Measurements from ENCODE around the gene SNAP25.
A peak's percentile ranks its signal among the peaks of the same experiment; 100 is the strongest.

The SNAP25 gene

DNA sequence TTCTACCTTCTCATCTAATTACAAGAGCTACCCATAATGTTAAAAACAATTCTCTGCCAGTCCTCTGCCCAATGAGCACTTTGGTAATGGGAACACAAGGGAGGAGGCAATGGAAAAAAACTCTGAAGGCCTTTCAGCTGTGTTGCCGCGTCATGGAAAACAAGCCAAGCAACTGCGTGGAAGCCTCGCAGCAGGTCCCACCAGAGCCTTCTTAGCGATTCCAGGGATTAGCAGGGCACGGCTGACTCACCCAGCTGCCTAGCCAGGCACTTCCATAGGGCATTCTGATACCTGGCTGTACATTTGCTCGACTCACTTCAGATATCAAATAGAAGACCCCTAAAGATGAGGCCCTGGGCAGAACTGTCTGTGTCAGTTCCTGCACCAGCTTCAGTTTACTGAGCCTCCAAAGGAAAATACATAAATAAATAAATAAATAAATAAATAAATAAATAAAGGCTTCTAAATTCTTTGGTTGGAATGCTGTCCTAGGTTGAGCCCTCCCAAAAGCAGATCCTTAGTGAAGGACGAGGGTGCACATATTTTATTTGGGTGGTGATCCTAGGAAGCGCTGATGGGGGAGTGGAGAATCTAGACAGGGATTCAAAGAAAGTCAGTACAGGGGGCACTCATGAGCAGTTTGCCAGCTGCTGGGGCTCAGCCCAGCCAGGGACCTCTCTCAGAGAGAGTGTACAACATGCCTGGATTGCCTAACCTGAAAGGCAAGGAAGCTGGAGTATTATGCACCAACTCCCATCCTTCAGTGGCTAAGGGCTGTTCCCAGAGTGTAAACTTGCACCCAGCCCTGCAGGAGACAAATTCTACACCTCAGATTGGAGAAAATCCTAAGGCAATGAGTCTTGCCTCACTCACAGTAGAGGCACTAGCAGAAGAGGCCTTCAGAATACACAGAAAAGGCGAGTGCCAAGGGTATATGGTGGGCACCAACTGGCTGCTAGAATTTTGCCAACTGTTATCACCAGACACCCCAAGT lies 18.2 kb downstream of the SNAP25 start:
- H3K27ac Mint-ChIP-seq, result no peak overlapping the region
- ATAC-seq, result no peak
- no peaks in the 10 kb centered on the region for H3K9me3 Mint-ChIP-seq
- no peaks in the 10 kb centered on the region for H3K36me3 Mint-ChIP-seq
- peaks cover 17% of the 10 kb centered on the region for H3K27me3 Mint-ChIP-seq
- H3K4me1 Mint-ChIP-seq, result no peaks in the 10 kb centered on the region
- H3K4me3 Mint-ChIP-seq, result no peak overlapping the region

DNA sequence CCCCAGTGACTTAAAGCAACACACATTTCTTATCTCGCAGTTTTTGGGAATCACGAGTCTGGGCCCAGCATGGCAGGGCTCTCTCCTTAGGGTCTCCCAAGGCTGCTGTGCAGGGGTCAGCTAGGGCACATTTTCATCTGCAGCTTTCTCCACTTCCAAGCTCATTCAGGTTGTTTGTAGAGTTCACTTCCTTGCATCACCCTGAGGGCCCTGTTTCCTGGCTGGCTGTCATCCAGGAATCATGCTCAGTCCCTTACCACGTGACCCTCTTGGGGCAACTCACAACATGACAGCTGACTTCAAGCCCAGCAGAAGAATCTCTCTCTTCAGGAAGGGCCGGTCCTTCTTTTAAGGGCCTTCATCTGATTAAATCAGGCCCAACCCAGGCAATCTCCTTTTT lies 21.3 kb downstream of the SNAP25 start:
- Mint-ChIP-seq H3K9me3 (no peaks in the 10 kb centered on the region), H3K4me3 (no peak overlapping the region), H3K36me3 (no peaks in the 10 kb centered on the region), H3K27me3 (peaks cover 8% of the 10 kb centered on the region), H3K4me1 (no peaks in the 10 kb centered on the region), H3K27ac (no peak overlapping the region)
- no peak for ATAC-seq

DNA sequence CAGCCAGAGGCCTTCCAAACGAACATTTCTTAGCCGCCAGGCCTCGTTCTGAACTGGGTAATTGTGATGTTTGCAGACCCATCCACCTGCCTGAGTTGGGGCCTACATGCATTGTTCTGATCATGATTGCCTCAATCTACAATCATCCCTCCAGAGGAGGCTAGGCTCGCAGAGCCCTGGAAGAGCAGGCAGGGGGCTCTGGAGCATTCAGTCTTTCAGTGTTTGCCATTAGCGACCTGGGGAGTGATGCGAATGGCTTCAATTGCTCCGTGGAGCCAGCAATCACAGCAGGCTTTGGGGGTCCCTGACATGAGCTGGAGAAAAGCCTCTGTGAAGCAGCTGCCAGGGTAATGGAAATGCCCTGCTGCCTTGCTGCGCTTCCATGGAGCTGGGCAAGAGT lies 22.0 kb downstream of the SNAP25 start:
- Mint-ChIP-seq H3K9me3 (no peaks in the 10 kb centered on the region), H3K4me3 (no peak overlapping the region), H3K4me1 (no peaks in the 10 kb centered on the region), H3K27me3 (peaks cover 8% of the 10 kb centered on the region), H3K36me3 (no peaks in the 10 kb centered on the region), H3K27ac (no peak overlapping the region)
- ATAC-seq, result no peak

DNA sequence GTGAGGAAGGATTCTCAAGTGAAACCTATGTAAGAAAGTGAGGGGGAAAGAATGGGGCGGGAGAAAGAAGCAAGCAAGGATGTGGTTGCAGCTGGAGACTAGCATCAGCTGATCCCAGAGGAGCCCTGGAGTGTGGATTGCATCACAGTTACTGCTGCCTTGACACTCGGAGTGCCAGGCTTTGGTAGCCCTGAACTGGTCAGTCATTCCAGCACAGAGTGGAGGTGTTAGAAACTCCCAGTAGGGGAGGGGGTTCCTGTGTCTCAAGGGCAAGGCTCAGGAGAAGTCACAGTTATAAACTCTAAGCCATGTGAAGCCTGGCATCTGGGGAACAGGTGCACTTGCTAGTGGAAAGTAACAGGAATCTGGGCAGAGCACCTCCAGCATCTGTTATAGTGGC lies 23.5 kb downstream of the SNAP25 start:
- H3K4me1 Mint-ChIP-seq, result no peaks in the 10 kb centered on the region
- H3K27me3 Mint-ChIP-seq, result peaks cover 8% of the 10 kb centered on the region
- no peaks in the 10 kb centered on the region for H3K9me3 Mint-ChIP-seq
- H3K27ac Mint-ChIP-seq, result no peak overlapping the region
- H3K4me3 Mint-ChIP-seq, result no peak overlapping the region
- H3K36me3 Mint-ChIP-seq, result no peaks in the 10 kb centered on the region
- no peak for ATAC-seq

DNA sequence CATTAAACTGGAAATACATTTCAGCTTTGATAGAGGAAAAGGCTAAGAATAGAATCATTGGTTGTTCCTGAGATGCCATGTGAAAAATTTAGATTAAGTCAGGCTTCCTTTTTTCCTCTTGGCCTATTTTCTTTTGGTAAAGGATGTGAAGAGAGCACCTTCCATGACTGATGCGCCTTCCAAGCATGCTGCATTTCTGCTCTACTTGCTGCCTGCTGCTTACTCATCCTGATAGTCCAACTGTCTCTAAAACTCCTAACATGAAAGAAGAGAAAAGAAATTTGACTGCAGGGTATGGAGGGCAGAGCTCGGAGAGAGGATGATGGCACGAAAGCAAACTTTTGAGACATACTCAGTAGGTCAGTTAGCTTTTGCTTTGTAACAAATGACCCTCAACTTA lies 28.8 kb downstream of the SNAP25 start:
- no peaks in the 10 kb centered on the region for H3K4me1 Mint-ChIP-seq
- H3K27ac Mint-ChIP-seq, result no peak overlapping the region
- H3K4me3 Mint-ChIP-seq, result no peak overlapping the region

DNA sequence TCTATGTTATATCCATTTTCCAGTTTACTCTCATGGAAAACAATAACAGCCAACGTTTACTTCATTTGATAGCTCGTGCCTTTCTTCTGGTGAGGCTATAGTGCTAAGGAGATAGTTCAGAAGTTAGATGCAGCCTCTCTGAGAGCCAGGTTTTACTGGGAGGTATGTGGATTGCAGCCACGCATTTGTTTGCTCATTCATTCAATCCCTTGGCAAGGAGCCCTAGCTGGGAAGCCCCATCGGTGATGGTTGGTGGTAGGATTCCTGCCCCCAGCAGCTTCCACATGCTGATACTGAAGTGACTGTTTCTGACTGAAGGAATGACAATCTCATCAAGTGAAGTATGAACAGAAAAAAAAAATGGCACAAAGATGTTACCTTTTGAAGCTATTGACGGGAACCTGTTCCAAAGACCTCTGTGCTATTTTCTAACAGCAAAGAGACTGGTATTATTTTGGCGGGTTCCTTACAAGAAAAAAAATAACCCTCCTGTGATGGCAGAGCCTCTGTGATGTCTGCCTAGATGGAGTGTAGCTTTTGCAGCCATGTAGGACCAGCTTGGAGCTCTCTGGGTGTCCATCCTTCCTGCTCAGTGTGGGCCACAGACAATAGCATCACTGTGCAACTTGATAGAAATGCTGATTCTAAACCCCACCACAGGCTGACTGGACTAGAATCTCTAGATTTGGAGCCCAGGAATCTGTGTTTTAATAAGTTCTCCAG lies 30.6 kb downstream of the SNAP25 start:
- Mint-ChIP-seq H3K36me3 (no peaks in the 10 kb centered on the region), H3K27ac (no peak overlapping the region), H3K4me1 (no peaks in the 10 kb centered on the region), H3K27me3 (no peaks in the 10 kb centered on the region), H3K4me3 (no peak overlapping the region), H3K9me3 (no peaks in the 10 kb centered on the region)
- ATAC-seq, result no peak

More for the DNA sequence above, 28.8 kb downstream of the SNAP25 start:
- Mint-ChIP-seq H3K9me3 (no peaks in the 10 kb centered on the region), H3K27me3 (no peaks in the 10 kb centered on the region), H3K36me3 (no peaks in the 10 kb centered on the region)
- ATAC-seq, result no peak

DNA sequence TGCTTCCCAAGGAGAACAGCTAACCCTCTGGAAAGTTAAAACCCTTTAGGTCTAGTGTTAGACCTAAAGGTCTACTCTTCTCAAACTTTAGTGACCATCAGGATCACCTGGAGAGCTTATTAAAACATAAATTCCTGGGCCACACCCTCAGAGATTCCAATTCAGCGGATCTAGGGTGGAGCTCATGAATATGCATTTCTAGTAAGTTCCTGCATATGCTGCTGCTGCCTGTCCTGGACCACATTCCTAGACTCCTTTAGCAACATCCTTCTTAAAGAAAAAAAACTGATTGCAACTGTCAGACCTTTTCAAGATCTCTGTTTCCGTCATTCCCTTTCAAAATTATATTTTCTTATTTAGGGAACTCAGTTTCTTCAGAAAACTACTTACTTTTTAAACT lies 31.2 kb downstream of the SNAP25 start:
- Mint-ChIP-seq H3K9me3 (no peaks in the 10 kb centered on the region), H3K27ac (no peak overlapping the region), H3K4me3 (no peak overlapping the region), H3K27me3 (no peaks in the 10 kb centered on the region), H3K4me1 (no peaks in the 10 kb centered on the region), H3K36me3 (no peaks in the 10 kb centered on the region)
- ATAC-seq, result no peak

DNA sequence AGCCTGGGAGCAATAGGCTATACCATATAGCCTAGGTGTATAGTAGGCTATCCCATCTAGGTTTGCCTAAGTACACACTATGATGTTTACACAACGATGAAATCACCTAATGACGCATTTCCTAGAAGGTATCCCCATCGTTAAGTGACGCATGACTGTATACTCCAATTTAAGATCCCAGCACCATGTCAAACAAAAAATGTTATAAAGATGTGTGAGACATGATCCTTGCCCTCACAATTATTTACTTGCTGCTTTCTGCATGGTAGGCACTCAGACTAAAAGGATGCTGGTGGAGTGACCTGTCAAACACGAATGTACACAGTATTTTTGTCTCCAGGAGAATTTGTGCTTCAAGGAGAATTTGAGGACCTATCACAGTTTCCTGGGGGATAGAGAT lies 32.3 kb downstream of the SNAP25 start:
- no peaks in the 10 kb centered on the region for H3K36me3 Mint-ChIP-seq
- ATAC-seq, result no peak
- H3K4me3 Mint-ChIP-seq, result no peak overlapping the region
- no peaks in the 10 kb centered on the region for H3K4me1 Mint-ChIP-seq
- H3K27ac Mint-ChIP-seq, result no peak overlapping the region
- H3K27me3 Mint-ChIP-seq, result no peaks in the 10 kb centered on the region
- no peaks in the 10 kb centered on the region for H3K9me3 Mint-ChIP-seq

DNA sequence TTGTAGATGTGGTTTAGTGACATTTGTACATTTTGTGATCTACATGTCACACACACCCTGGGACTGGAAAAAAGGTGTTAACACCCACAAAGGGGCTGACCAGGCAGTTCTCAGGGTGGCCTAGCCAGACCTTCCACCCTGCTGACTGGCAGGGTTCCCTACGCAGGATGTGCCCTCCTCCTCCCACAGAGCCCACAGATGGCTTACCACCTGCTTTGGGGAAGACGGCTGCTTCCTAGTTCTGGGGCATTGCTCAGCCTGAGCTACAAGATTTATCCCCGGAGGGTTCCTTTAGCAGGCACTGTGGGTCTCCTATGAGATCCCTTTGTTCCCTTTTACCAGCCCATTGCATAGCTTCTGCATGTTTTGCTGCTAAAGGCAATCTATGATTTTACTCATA lies 35.1 kb downstream of the SNAP25 start:
- H3K27ac Mint-ChIP-seq, result no peak overlapping the region
- no peaks in the 10 kb centered on the region for H3K27me3 Mint-ChIP-seq
- H3K4me3 Mint-ChIP-seq, result no peak overlapping the region
- ATAC-seq, result peak; percentile 55
- no peaks in the 10 kb centered on the region for H3K9me3 Mint-ChIP-seq
- no peaks in the 10 kb centered on the region for H3K36me3 Mint-ChIP-seq
- no peaks in the 10 kb centered on the region for H3K4me1 Mint-ChIP-seq

DNA sequence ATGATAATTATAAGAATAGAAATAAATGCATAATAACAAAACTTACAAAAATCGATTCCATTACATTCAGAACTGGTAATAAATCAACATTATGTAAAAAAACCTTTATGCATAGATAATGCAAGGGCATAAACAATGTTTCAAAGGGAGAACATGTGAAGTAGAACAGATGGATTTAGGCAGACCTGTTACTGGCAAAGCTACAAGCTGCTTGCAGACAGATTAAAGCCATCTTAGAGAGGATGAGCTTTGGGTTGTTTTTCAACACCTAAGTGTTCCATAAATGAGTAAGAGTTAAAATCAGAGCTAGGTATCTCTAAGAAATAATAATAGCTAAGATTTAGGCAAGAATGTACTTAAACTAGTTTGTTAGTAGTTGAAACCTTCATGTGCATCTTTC lies 37.2 kb downstream of the SNAP25 start:
- no peaks in the 10 kb centered on the region for H3K4me1 Mint-ChIP-seq
- H3K9me3 Mint-ChIP-seq, result no peaks in the 10 kb centered on the region
- no peak overlapping the region for H3K27ac Mint-ChIP-seq
- no peaks in the 10 kb centered on the region for H3K36me3 Mint-ChIP-seq
- H3K27me3 Mint-ChIP-seq, result no peaks in the 10 kb centered on the region
- no peak overlapping the region for H3K4me3 Mint-ChIP-seq
- ATAC-seq, result no peak

DNA sequence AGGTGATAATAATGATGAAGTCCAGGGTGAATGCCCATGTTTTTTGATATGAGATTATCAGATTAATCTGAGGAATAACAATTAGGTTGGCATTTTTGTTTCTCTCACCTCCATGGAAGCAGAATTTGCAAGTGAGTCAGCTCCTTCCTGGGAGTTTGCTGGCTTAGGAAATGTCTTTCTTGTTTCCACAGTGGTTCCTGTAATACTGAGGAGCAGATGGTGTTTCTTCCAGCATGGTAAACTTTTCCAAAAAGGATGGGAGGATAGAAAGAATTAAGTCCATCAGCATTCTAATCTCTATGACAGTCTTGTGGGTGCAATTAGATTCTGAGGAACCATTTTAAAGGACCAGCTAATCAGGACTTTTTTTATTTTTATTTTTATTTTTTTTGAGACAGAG lies 40.5 kb downstream of the SNAP25 start:
- no peak overlapping the region for H3K27ac Mint-ChIP-seq
- H3K9me3 Mint-ChIP-seq, result no peaks in the 10 kb centered on the region
- H3K4me1 Mint-ChIP-seq, result no peaks in the 10 kb centered on the region
- H3K4me3 Mint-ChIP-seq, result no peak overlapping the region
- no peaks in the 10 kb centered on the region for H3K36me3 Mint-ChIP-seq
- H3K27me3 Mint-ChIP-seq, result no peaks in the 10 kb centered on the region
- no peak for ATAC-seq

DNA sequence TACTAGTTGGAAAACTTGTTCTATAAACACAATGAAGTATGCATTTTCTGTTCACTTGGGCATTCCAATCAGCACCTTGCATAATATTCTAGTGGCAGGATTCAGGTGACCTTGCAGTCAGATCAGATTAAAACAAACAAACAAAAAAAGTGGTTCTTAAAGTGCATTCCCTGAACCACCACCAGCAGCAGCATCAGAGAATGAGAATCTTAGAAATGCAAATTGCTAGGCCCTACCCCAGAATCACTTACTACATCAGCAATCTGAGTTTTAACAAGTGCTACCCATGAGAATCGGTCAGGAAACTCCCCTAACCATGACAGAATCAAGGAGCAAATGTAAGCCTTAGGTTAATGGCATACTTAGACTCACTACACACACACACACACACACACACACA lies 41.7 kb downstream of the SNAP25 start:
- Mint-ChIP-seq H3K27me3 (no peaks in the 10 kb centered on the region), H3K27ac (no peak overlapping the region), H3K4me1 (no peaks in the 10 kb centered on the region), H3K4me3 (no peak overlapping the region), H3K36me3 (no peaks in the 10 kb centered on the region), H3K9me3 (no peaks in the 10 kb centered on the region)
- ATAC-seq, result no peak

DNA sequence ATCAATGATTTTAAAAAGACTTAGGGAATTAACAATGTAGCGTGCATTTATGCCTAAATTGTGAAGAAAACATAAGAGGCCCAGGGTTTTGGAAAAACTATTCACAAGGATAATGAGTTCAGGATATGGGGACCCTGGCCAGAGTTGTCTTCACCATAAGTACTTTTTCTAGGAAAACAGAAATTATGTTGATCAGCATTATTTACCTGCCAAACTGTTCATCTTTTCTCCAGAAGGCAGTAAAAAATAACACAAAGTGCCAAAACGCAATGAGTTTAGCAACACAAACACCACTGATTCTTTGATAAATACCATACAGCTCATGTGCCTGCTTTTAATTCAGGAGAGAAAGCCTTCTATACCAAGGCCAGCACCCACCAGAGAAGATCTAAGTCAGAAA lies 43.1 kb downstream of the SNAP25 start:
- ATAC-seq, result no peak
- Mint-ChIP-seq H3K4me3 (no peak overlapping the region), H3K9me3 (no peaks in the 10 kb centered on the region), H3K27ac (no peak overlapping the region), H3K4me1 (no peaks in the 10 kb centered on the region), H3K36me3 (no peaks in the 10 kb centered on the region), H3K27me3 (no peaks in the 10 kb centered on the region)

DNA sequence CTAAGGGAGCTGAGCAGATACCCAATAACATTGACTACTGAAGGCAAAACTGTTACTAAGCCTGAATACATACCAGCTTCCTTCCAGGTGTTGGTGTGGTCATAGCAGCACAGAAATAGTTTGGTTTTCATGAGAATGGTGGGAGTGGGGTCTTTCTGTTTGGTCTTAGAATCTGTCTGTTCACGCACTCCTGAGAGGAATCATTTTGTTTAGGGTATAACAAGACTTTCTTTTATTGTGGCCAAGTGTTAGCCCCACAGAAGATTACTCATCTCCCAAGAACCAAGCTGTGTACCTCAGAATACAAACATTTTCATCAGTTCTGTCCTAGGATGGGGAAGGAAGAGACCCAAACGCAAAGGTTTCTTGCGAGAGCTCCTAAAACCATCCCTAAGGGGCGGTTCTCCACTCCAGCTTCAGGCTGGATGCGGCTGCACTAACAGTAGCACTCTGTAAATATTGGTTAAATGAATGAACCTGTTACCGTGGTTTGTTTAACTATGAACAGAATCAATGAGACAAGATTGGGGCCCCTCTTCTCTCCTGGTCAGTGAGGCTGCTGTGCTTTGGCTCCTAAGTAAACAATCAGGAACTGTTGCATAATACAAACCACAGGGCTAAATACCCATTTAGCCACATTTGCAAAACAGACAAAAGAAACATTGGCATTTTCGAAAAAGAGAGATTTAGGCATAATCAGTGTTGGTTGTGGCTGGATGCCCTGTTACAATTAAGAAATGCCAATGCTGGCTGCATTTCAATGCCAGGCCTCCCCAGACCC lies 44.9 kb downstream of the SNAP25 start:
- no peaks in the 10 kb centered on the region for H3K4me1 Mint-ChIP-seq
- no peak overlapping the region for H3K4me3 Mint-ChIP-seq
- no peak overlapping the region for H3K27ac Mint-ChIP-seq
- no peaks in the 10 kb centered on the region for H3K27me3 Mint-ChIP-seq
- no peaks in the 10 kb centered on the region for H3K9me3 Mint-ChIP-seq
- no peaks in the 10 kb centered on the region for H3K36me3 Mint-ChIP-seq
- ATAC-seq, result no peak

DNA sequence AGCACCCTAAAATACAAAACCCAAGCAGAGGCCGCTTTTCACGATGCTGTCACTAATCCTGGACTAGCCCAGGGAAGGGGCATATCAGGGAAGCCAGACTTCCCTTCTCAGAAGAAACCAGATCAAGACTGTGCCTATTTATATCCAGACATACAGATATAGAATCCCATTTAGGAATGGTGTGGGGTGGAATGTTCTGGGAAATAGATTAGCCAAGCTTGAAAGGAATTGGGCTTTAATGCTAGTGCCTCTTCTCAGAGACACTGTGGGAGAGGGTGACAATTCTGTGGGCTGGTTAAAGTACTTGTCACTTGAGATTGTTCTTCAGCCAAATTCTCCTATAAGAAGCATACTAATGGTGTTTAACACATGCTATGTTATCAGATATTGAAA lies 45.5 kb downstream of the SNAP25 start:
- Mint-ChIP-seq H3K9me3 (no peaks in the 10 kb centered on the region), H3K27ac (no peak overlapping the region), H3K36me3 (no peaks in the 10 kb centered on the region), H3K27me3 (no peaks in the 10 kb centered on the region), H3K4me1 (no peaks in the 10 kb centered on the region), H3K4me3 (no peak overlapping the region)
- no peak for ATAC-seq

All from stimulated activated memory B cell treated with anti-CD40 and anti-IgM and Interleukin-4, amounts not matched to agents 10 μg/mL and 1 μg/mL and 100 μg/mL, for 72 hours (primary cell).